ENCODE measurements around the gene TRDN. TPM values are rescaled to one million over a fixed set of nuclear protein-coding genes. Genes with fewer than 3 reads are reported as not detected.

The TRDN gene
- polyA plus RNA-seq, 12 donors = 114 to 426 (median 250) TPM

GRCh38 chr6:123189816-123190215, 446.9 kb downstream of the TRDN start:
- no peak for DNase-seq

- DNase-seq = no peak
These were observed 453.8 kb downstream of the TRDN start for GRCh38 chr6:123182998-123183397.

- no peak for DNase-seq
These were observed 460.0 kb downstream of the TRDN start for GRCh38 chr6:123176706-123177105.

GRCh38 chr6:123171341-123172115, 465.2 kb downstream of the TRDN start:
- no peak for DNase-seq

- no peak for DNase-seq
These were observed 467.0 kb downstream of the TRDN start for GRCh38 chr6:123169774-123170095.

- no peak for DNase-seq
These were observed 467.6 kb downstream of the TRDN start for GRCh38 chr6:123168892-123169773.

- DNase-seq = no peak
These were observed 468.3 kb downstream of the TRDN start for GRCh38 chr6:123168466-123168865.

Other genes with a start within 250 kb of the TRDN start
- 10 to 100 TPM in 3 of 12 donors, 1 to 10 TPM in 8, not detected in 1; 5.0 to 10.7 (median 7.4) TPM for gene NKAIN2, start 166.9 kb upstream of the TRDN start, polyA plus RNA-seq (ENCODE audit: insufficient read length in 12 of 12)